CD14-positive monocyte (primary cell): ENCODE results near the gene ACP1. TPM values are rescaled to one million over a fixed set of nuclear protein-coding genes. Genes with fewer than 3 reads are reported as not detected.

Source experiments
- DNase-seq, 3 donors: peaks; one replicate each; pipeline ENCODE4 v3.0.0-alpha.2; 2011 to 2022
- H2AFZ ChIP-seq: 2 replicates; pipeline ENCODE4 v1.6.0; 2012; ENCODE audit warnings: mild to moderate bottlenecking, low read depth, low read length, inconsistent platforms; ENCODE audit not compliant: insufficient read depth, poor library complexity, severe bottlenecking
- H3K27ac ChIP-seq, 2 donors: 1 replicate in 1 of 2; 2 replicates in 1 of 2; pipeline ENCODE4 v1.5.1; 2012 to 2013; ENCODE audit warnings: low read length in 2 of 2, control low read depth in 1 of 2, inconsistent platforms in 1 of 2, low read depth in 1 of 2, mild to moderate bottlenecking in 1 of 2
- H3K27me3 ChIP-seq, 2 donors: one replicate each; pipeline versions ENCODE4 v1.6.0 to v1.6.1; 2011 to 2013; ENCODE audit warnings: low read length in 2 of 2; ENCODE audit not compliant: control insufficient read depth in 2 of 2, insufficient read depth in 2 of 2
- H3K36me3 ChIP-seq, 2 donors: replicated peaks in 1 of 2; 1 replicate in 1 of 2; 2 replicates in 1 of 2; pipeline versions ENCODE4 v1.5.1 to v1.6.1; 2012 to 2013; ENCODE audit warnings: low read length in 2 of 2, control low read depth in 1 of 2, inconsistent platforms in 1 of 2, mild to moderate bottlenecking in 1 of 2; ENCODE audit not compliant: insufficient read depth in 2 of 2, control insufficient read depth in 1 of 2
- H3K4me1 ChIP-seq, 2 donors: 1 replicate in 1 of 2; 2 replicates in 1 of 2; pipeline versions ENCODE4 v1.5.1 to v1.6.1; 2012 to 2013; ENCODE audit warnings: low read length in 2 of 2, control low read depth in 1 of 2, inconsistent platforms in 1 of 2, mild to moderate bottlenecking in 1 of 2, moderate library complexity in 1 of 2; ENCODE audit not compliant: insufficient read depth in 2 of 2, control insufficient read depth in 1 of 2
- H3K4me2 ChIP-seq: replicated peaks from 2 replicates; pipeline ENCODE3; 2012; ENCODE audit warnings: low read length, moderate library complexity, mild to moderate bottlenecking; ENCODE audit not compliant: poor library complexity, severe bottlenecking; ENCODE audit errors: extremely low read depth
- H3K4me3 ChIP-seq, 3 experiments: fragments of 200-600 bp in 1 of 3; sonication (generic) in 1 of 3; replicated peaks in 1 of 3; 1 replicate in 2 of 3; 2 replicates in 1 of 3; pipeline ENCODE4 v1.5.1; 2011 to 2013; ENCODE audit warnings: low read length in 3 of 3, mild to moderate bottlenecking in 3 of 3, control low read depth in 2 of 3, low read depth in 2 of 3, inconsistent platforms in 1 of 3, moderate library complexity in 1 of 3
- H3K79me2 ChIP-seq: 2 replicates; pipeline ENCODE4 v1.6.0; 2012; ENCODE audit warnings: mild to moderate bottlenecking, control low read depth, inconsistent platforms, low read length, moderate library complexity; ENCODE audit not compliant: insufficient read depth
- H3K9ac ChIP-seq: 2 replicates; pipeline ENCODE4 v1.6.0; 2017; ENCODE audit warnings: low read length, mild to moderate bottlenecking; ENCODE audit not compliant: insufficient read depth, poor library complexity, severe bottlenecking
- H3K9me3 ChIP-seq, 2 donors: replicated peaks in 1 of 2; 1 replicate in 1 of 2; 2 replicates in 1 of 2; pipeline versions ENCODE4 v1.5.1 to v1.6.1; 2012 to 2013; ENCODE audit warnings: low read length in 2 of 2, control low read depth in 1 of 2; ENCODE audit not compliant: control insufficient read depth in 1 of 2, insufficient read depth in 1 of 2
- H4K20me1 ChIP-seq: 2 replicates; pipeline ENCODE4 v1.6.0; 2012; ENCODE audit warnings: mild to moderate bottlenecking, low read length, control low read depth, moderate library complexity; ENCODE audit not compliant: insufficient read depth
- H3K27ac Mint-ChIP-seq, 7 donors: one replicate each; pipeline ENCODE4 v1.8.0; 2020; ENCODE audit warnings: mild to moderate bottlenecking in 7 of 7, mixed read lengths in 7 of 7, moderate library complexity in 6 of 7, inconsistent platforms in 2 of 7
- H3K27me3 Mint-ChIP-seq, 3 donors: one replicate each; pipeline ENCODE4 v1.8.0; 2021 to 2022; ENCODE audit warnings: low read depth in 3 of 3, mild to moderate bottlenecking in 3 of 3, mixed read lengths in 3 of 3, moderate library complexity in 3 of 3, inconsistent platforms in 1 of 3
- H3K36me3 Mint-ChIP-seq, 2 donors: one replicate each; pipeline ENCODE4 v1.8.0; 2020; ENCODE audit warnings: mixed read lengths in 2 of 2, inconsistent platforms in 1 of 2, mild to moderate bottlenecking in 1 of 2
- H3K4me1 Mint-ChIP-seq: one replicate; pipeline ENCODE4 v1.8.0; 2020; ENCODE audit warnings: mild to moderate bottlenecking, mixed read lengths
- H3K4me3 Mint-ChIP-seq, 2 donors: one replicate each; pipeline ENCODE4 v1.8.0; 2020; ENCODE audit warnings: mild to moderate bottlenecking in 2 of 2, mixed read lengths in 2 of 2, moderate library complexity in 1 of 2
- H3K9me3 Mint-ChIP-seq, 7 donors: one replicate each; pipeline ENCODE4 v1.8.0; 2020 to 2022; ENCODE audit warnings: mixed read lengths in 7 of 7, mild to moderate bottlenecking in 6 of 7, moderate library complexity in 6 of 7, inconsistent platforms in 2 of 7
- WGBS: methylation state at CpG from one replicate; pipeline ENCODE4 v1.1.5; 2013; ENCODE audit warnings: missing lambda C conversion rate; ENCODE audit not compliant: insufficient coverage; 5-methylcytosine and 5-hydroxymethylcytosine counted together
- intact Hi-C, 2 donors: fragments of 100-400 bp; cut with micrococcal nuclease; formaldehyde crosslinking; loops; one replicate each; pipeline versions ENCODE4 v1.15.0 to v1.15.1; 2023
- polyA plus RNA-seq, 3 donors: library from polyadenylated mRNA; depleted of rRNA in 1 of 3; unstranded in 2 of 3; stranded (reverse) in 1 of 3; fragments of 300-500 nt in 2 of 3; fragments of >200 nt in 1 of 3; fragmentation: Illumina TruSeq in 2 of 3; gene quantifications; 1 replicate in 2 of 3; 2 replicates in 1 of 3; pipeline ENCODE4 v1.2.3, GENCODE V29; 2012 to 2021
- TF ChIP-seq, protein P1 (sequence below): fragments of 200-600 bp; IDR thresholded peaks from one replicate; pipeline ENCODE4 v1.8.0; 2022; ENCODE audit warnings: antibody characterized with exemption, mild to moderate bottlenecking

The ACP1 gene
- polyA plus RNA-seq, 3 donors, result 51.8 to 77.0 (median 73.2) TPM

DNA sequence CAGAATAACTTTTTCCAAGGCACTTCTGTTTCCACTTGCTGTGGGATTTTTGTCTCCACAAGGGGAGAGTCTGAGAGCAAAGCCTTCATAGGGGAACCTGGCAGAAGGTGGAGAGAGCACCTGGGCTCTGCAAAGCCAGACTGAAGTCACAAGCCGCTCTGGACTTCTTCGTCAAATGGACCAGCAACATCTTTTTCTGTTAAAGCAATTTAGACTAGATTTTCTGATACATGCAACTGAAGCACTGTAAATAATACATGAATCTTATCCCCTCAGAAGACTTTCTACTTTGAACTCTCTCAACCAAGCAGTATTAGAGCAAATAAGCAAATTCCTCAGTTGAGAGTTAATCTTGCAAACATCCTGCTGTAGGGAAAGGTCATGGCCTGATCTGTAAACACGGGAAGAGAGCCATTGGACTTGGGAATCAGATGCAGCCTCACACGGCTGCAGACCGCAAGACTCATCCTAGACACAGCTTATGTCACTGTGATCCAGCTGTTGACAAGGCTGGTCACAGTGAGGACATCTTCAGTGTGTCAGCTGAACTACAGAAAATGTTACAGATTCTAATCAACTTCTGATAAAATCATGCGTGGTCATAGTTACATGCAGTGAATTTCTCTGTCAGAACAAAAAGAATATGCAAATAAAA is 4.1 kb upstream of the ACP1 start:
- Histone ChIP-seq H3K4me1 (peaks cover 14 to 17% of the 10 kb centered on the region in 2 donors), H3K27ac (no peak overlapping the region), H3K36me3 (no peaks in the 10 kb centered on the region), H3K79me2 (peaks cover 15% of the 10 kb centered on the region), H3K9me3 (peaks cover 11 to 15% of the 10 kb centered on the region in 2 donors), H3K27me3 (no peaks in the 10 kb centered on the region), H4K20me1 (no peaks in the 10 kb centered on the region), H3K4me3 (no peak overlapping the region), H3K4me2 (no peak overlapping the region), H2AFZ (no peak overlapping the region), H3K9ac (no peak overlapping the region)
- Mint-ChIP-seq H3K4me1 (peaks cover 10% of the 10 kb centered on the region), H3K27me3 (peaks cover 3 to 9% (median 7%) of the 10 kb centered on the region in 3 donors), H3K4me3 (no peak overlapping the region), H3K36me3 (peaks cover 0 to 13% of the 10 kb centered on the region in 2 donors), H3K27ac (no peak overlapping the region), H3K9me3 (peaks cover 2 to 25% (median 19%) of the 10 kb centered on the region in 7 donors)
- no peak for DNase-seq
- intact Hi-C loops, result loop anchor here in 1 of 2 donors (10.0 kb wide), 1 partner anchor 414 kb away; the partner anchor contains the start of gene TMEM18
- TF ChIP-seq, protein P1, sequence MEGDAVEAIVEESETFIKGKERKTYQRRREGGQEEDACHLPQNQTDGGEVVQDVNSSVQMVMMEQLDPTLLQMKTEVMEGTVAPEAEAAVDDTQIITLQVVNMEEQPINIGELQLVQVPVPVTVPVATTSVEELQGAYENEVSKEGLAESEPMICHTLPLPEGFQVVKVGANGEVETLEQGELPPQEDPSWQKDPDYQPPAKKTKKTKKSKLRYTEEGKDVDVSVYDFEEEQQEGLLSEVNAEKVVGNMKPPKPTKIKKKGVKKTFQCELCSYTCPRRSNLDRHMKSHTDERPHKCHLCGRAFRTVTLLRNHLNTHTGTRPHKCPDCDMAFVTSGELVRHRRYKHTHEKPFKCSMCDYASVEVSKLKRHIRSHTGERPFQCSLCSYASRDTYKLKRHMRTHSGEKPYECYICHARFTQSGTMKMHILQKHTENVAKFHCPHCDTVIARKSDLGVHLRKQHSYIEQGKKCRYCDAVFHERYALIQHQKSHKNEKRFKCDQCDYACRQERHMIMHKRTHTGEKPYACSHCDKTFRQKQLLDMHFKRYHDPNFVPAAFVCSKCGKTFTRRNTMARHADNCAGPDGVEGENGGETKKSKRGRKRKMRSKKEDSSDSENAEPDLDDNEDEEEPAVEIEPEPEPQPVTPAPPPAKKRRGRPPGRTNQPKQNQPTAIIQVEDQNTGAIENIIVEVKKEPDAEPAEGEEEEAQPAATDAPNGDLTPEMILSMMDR, result no peak
- 97% methylated on average over 4 of the region's 6 CpGs for WGBS

DNA sequence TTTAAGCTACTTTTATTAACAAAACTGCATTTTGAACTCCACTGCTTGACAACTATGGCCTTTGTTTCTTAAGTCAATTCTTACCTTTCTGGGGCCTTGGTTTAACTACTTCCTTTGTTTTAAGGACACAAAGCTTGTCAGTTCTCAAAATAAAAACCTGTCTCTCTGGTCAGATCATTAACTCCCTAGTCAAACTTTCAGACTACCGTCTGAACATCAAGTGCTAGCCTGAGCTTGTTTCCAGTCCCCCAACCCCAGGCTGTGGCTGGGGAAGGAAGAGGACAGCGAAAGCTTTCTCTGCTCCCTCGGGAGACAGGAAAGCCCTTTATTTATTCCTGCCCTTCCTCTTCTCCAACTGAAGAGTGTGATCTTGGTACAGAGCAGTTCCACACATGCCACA is 2.6 kb upstream of the ACP1 start:
- no peaks in the 10 kb centered on the region for H3K36me3 ChIP-seq
- no peak overlapping the region for H3K27ac Mint-ChIP-seq
- no peak overlapping the region for H3K4me3 Mint-ChIP-seq
- H3K79me2 ChIP-seq, result peaks cover 30% of the 10 kb centered on the region
- no peak for DNase-seq
- peaks cover 3 to 9% (median 9%) of the 10 kb centered on the region in 3 donors for H3K27me3 Mint-ChIP-seq
- H3K4me1 ChIP-seq, result peaks cover 16 to 20% of the 10 kb centered on the region in 2 donors
- TF ChIP-seq, protein P1, result no peak
- H4K20me1 ChIP-seq, result no peaks in the 10 kb centered on the region
- peaks cover 9 to 15% of the 10 kb centered on the region in 2 donors for H3K9me3 ChIP-seq
- H3K9ac ChIP-seq, result no peak overlapping the region
- peaks cover 2 to 22% (median 15%) of the 10 kb centered on the region in 7 donors for H3K9me3 Mint-ChIP-seq
- H3K4me3 ChIP-seq, result no peak overlapping the region
- no peaks in the 10 kb centered on the region for H3K27me3 ChIP-seq
- no CpG with 5 or more reads among the region's 3 CpGs for WGBS
- intact Hi-C loops, result loop anchor here in 1 of 2 donors (10.0 kb wide), 1 partner anchor 413 kb away; the partner anchor contains the start of gene TMEM18
- no peak overlapping the region for H2AFZ ChIP-seq
- peaks cover 18% of the 10 kb centered on the region for H3K4me1 Mint-ChIP-seq
- H3K36me3 Mint-ChIP-seq, result peaks cover 0 to 13% of the 10 kb centered on the region in 2 donors
- no peak overlapping the region for H3K4me2 ChIP-seq
- H3K27ac ChIP-seq, result no peak overlapping the region
